ENCODE data around the gene PADI4.

Gene PADI4

DNA sequence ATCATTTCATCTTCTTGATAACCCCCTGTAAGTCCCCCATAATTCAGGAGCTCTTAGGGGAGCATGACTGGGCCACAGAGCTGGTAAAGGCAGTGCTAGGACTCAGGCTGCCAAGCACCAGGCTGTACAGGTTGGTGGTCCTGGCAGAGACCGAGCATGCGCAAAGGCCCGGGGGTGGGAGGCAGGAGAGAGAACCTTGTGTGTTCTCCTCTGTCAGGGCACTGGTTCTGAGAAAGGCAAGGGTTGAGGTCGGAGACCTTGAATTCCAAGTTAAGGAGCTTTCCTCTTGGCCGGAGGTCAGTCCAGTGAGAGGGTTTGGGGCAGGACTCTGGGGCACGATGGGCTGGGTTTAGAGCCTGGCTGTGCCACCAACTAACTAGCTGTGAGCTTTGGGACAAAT is 35.9 kb upstream of the PADI4 start:
- no peak overlapping the region for H3K27ac ChIP-seq
- H3K27me3 ChIP-seq = no peaks in the 10 kb centered on the region
- peaks cover 26 to 29% of the 10 kb centered on the region in 2 experiments for H3K4me1 ChIP-seq (ENCODE audit: control insufficient read depth in 1 of 2, insufficient read depth in 1 of 2, low read depth in 1 of 2, low read length in 1 of 2)
- TF ChIP-seq, protein P1, sequence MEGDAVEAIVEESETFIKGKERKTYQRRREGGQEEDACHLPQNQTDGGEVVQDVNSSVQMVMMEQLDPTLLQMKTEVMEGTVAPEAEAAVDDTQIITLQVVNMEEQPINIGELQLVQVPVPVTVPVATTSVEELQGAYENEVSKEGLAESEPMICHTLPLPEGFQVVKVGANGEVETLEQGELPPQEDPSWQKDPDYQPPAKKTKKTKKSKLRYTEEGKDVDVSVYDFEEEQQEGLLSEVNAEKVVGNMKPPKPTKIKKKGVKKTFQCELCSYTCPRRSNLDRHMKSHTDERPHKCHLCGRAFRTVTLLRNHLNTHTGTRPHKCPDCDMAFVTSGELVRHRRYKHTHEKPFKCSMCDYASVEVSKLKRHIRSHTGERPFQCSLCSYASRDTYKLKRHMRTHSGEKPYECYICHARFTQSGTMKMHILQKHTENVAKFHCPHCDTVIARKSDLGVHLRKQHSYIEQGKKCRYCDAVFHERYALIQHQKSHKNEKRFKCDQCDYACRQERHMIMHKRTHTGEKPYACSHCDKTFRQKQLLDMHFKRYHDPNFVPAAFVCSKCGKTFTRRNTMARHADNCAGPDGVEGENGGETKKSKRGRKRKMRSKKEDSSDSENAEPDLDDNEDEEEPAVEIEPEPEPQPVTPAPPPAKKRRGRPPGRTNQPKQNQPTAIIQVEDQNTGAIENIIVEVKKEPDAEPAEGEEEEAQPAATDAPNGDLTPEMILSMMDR (IDR thresholded peaks at IDR 0.05) = no peak
- no peaks in the 10 kb centered on the region for H3K9me3 ChIP-seq
- H3K36me3 ChIP-seq = no peaks in the 10 kb centered on the region
- H3K4me3 ChIP-seq (ENCODE audit: low read depth in 1 of 2, low read length in 1 of 2) = no peak overlapping the region

DNA sequence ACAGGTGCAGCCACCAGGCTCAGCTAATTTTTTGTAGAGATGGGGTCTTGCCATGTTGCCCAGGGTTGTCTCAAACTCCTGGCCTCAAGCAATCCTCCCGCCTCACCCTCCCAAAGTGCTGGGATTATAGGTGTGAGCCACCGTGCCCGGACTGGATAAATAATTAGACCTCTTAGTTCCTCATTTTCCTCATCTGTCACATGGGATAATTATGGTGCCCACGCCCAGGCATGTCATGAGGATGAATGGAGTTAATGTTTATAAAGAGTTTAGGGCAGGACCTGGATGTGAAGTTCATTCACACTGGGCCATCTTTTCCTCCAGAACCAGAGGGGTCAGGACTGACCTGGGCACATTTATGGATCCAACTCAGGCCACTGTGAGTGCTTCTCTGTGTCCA is 35.4 kb upstream of the PADI4 start:
- H3K9me3 ChIP-seq = no peaks in the 10 kb centered on the region
- H3K4me3 ChIP-seq (ENCODE audit: low read depth in 1 of 2, low read length in 1 of 2) = no peak overlapping the region
- TF ChIP-seq, protein P1 (IDR thresholded peaks at IDR 0.05) = no peak

GRCh38 chr1:17273096-17273495 is 34.9 kb upstream of the PADI4 start:
- H3K4me3 ChIP-seq (ENCODE audit: low read depth in 1 of 2, low read length in 1 of 2) = no peak overlapping the region
- no peak overlapping the region for H3K27ac ChIP-seq
- TF ChIP-seq, protein P1 (IDR thresholded peaks at IDR 0.05) = no peak
- H3K36me3 ChIP-seq = no peaks in the 10 kb centered on the region
- peaks cover 36 to 39% of the 10 kb centered on the region in 2 experiments for H3K4me1 ChIP-seq (ENCODE audit: control insufficient read depth in 1 of 2, insufficient read depth in 1 of 2, low read depth in 1 of 2, low read length in 1 of 2)
- H3K9me3 ChIP-seq = no peaks in the 10 kb centered on the region
- H3K27me3 ChIP-seq = no peaks in the 10 kb centered on the region

More for the DNA sequence above, 35.4 kb upstream of the PADI4 start:
- H3K36me3 ChIP-seq = no peaks in the 10 kb centered on the region
- no peak overlapping the region for H3K27ac ChIP-seq
- H3K4me1 ChIP-seq (ENCODE audit: control insufficient read depth in 1 of 2, insufficient read depth in 1 of 2, low read depth in 1 of 2, low read length in 1 of 2) = peaks cover 32 to 35% of the 10 kb centered on the region in 2 experiments
- no peaks in the 10 kb centered on the region for H3K27me3 ChIP-seq

DNA sequence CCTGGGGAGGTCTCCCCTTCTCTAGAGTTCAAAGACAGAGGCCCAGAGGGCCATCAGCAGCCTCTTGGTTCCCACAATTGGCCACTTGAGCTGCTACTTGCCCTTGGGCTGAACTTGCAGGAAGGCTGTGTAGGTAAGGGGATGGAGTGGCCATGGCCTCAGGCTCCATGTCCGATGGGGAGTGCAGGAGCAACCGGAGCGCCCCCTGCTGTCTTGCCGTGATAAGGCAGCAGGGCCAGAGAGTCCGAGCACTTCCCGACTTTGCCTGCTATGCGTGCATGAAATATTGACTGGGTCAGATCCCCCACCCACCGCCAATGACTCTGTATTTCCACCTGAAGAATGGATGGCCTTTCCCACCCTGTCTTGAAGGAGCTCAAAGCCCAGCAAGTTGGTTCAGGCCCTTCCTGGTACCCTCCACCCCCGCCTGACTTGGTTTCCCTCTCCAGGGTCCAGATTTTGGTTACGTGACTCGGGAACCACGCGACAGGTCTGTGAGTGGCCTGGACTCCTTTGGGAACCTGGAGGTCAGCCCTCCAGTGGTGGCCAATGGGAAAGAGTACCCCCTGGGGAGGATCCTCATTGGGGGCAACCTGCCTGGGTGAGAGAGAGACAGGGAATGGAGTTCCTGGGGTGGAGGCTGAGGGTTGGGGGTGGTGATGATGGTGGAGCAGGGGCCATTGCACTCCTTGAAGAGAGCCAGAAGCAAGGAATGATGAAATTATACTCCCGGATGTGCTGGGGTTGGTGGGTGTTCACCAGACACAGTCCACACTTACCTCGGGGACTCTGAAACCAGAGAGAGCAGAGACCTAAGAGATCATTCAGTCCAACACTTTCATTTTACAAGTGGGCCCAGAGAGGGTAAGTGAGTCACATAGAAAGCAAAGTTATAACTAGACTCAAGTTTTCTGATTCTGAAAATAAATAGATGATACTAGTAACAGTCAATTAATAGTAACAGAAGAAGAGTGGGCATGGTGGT is 33.5 kb upstream of the PADI4 start:
- no peaks in the 10 kb centered on the region for H3K27me3 ChIP-seq
- peaks cover 48 to 51% of the 10 kb centered on the region in 2 experiments for H3K4me1 ChIP-seq (ENCODE audit: control insufficient read depth in 1 of 2, insufficient read depth in 1 of 2, low read depth in 1 of 2, low read length in 1 of 2)
- no peak overlapping the region for H3K27ac ChIP-seq
- H3K4me3 ChIP-seq (ENCODE audit: low read depth in 1 of 2, low read length in 1 of 2) = no peak overlapping the region
- no peaks in the 10 kb centered on the region for H3K36me3 ChIP-seq
- TF ChIP-seq, protein P1 (IDR thresholded peaks at IDR 0.05) = peak; percentile 79
- no peaks in the 10 kb centered on the region for H3K9me3 ChIP-seq

DNA sequence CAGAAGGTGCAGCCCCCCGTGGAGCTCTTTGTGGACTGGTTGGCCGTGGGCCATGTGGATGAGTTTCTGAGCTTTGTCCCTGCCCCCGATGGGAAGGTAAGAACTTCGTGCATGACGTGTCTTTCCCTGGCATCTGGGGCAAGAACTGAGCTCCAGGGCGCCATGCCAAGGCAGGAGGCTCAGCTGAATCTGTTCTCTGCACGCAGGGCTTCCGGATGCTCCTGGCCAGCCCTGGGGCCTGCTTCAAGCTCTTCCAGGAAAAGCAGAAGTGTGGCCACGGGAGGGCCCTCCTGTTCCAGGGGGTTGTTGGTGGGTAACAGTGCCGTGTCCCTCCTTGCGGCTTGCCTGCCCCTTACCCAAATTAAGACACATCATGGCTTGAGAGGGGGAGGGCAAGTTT is 31.4 kb upstream of the PADI4 start:
- peak overlapping the region; percentile 73 for H3K27ac ChIP-seq
- peaks cover 68 to 72% of the 10 kb centered on the region in 2 experiments for H3K4me1 ChIP-seq (ENCODE audit: control insufficient read depth in 1 of 2, insufficient read depth in 1 of 2, low read depth in 1 of 2, low read length in 1 of 2)
- H3K27me3 ChIP-seq = no peaks in the 10 kb centered on the region
- H3K9me3 ChIP-seq = no peaks in the 10 kb centered on the region
- H3K36me3 ChIP-seq = no peaks in the 10 kb centered on the region
- H3K4me3 ChIP-seq (ENCODE audit: low read depth in 1 of 2, low read length in 1 of 2) = peak overlapping the region in 1 of 2 experiments; percentile 32
- TF ChIP-seq, protein P1 (IDR thresholded peaks at IDR 0.05) = no peak
